SKM-1 (cell line): ENCODE results near the gene GPR82.
"Not testable (repeated sequence)": the region's sequence is repeated elsewhere in the genome, so short reads cannot be mapped to it uniquely, and the experiment has no call there.

Experiments
- DNase-seq: peaks from one replicate; lab custom pipeline; 2025; ENCODE audit not compliant: unreplicated experiment; lab: John Stamatoyannopoulos, UW

GPR82 gene, protein sequence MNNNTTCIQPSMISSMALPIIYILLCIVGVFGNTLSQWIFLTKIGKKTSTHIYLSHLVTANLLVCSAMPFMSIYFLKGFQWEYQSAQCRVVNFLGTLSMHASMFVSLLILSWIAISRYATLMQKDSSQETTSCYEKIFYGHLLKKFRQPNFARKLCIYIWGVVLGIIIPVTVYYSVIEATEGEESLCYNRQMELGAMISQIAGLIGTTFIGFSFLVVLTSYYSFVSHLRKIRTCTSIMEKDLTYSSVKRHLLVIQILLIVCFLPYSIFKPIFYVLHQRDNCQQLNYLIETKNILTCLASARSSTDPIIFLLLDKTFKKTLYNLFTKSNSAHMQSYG

GRCh38 chrX:41723826-41724225 lies at the start of gene GPR82:
TSS of gene GPR82 (plus strand) at chrX:41724181. CDS start at chrX:41727027, 2,846 bp downstream.
- peak; percentile 9 for DNase-seq

GRCh38 chrX:41676361-41676760 lies 47.6 kb upstream of the GPR82 start:
- DNase-seq, result not testable (repeated sequence)

GRCh38 chrX:41677183-41678060 lies 46.6 kb upstream of the GPR82 start:
- DNase-seq, result no peak

- no peak for DNase-seq
These were observed 39.8 kb upstream of the GPR82 start for GRCh38 chrX:41684138-41684537.

DNA sequence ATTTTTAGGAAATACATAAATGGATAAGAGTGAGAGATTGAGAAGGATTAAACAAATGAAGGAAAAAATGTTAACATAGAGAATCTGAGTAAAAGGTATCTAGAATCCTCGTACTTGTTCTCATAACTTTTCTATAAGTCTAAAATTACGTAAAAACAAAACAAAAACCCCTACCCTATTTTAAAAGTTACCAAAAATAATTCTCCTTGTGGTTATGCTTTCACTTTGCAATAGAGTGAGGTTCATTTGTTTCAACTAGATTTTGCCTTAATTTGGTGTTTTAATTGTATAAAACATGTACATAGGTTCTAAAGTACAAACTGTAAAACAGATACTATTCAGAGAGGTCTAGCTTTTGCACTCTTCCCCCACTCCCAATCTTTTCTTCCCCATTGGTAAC lies 39.0 kb upstream of the GPR82 start:
- no peak for DNase-seq

DNA sequence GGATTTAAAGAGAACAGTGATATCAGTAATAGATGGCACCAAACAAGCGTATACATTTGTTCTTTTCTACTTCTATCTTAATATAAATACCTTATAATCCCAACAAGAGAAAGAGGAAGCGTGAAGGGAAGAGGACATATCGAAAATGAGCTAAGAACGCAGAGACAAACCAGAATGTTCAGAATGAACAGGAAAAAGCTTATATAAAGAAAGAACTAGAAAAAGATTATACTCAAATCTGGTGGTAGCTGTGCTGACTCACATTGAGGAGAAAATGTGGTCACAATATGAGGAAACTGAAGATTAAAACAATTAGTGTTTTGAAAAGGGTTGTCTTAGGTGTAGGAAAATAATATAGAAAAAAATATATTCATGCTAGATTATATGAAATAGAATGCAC lies 37.2 kb upstream of the GPR82 start:
- no peak for DNase-seq

GRCh38 chrX:41688156-41688555 lies 35.8 kb upstream of the GPR82 start:
- DNase-seq, result no peak

DNA sequence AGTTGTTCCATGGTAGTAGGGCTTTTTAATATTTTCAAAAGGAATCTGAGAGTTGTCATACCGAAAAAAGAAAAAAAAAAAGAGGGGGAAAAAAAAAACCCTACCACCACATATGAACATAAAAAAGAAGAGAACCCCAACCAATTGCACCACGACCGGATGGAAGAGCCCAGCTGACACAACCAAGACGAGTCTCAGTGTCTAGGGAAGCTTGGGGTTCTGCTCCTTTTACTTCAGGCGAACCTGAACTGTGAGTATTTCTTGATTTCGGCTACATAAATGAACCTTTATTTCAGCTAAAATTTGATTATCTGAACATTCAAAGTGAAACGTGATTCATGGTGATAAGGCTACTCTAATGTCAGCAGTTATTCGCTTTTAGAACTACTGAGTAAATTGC lies 35.1 kb upstream of the GPR82 start, which contains the start of gene GPR34:
Gene GPR34, plus strand, starts transcription at position 139 of the 400 bp plus-strand sequence. CDS start 6,661 bp downstream, outside the sequence.
- DNase-seq, result peak; percentile 8

- no peak for DNase-seq
These were observed 34.3 kb upstream of the GPR82 start for GRCh38 chrX:41689711-41690110.

GRCh38 chrX:41692162-41692749 lies 31.7 kb upstream of the GPR82 start:
- no peak for DNase-seq

DNA sequence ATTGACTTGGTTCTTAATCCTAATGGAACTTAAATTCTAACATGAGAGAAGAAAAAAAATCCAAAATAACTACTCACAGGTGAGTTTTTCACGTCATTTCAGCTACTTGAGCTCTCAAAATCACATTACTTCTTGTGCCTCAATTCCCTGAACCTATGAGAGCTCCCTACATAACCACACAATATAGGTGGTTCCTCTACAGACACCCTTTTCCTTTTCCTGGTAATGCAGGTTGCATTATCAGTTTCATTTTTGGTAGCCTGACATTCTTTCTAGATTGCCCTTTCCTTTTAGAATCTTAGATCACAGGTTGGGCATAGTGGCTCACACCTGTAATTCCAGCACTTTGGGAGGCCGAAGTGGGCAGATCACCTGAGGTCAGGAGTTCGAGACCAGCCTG lies 31.0 kb upstream of the GPR82 start:
- no peak for DNase-seq

GRCh38 chrX:41695426-41695825 lies 28.6 kb upstream of the GPR82 start:
- no peak for DNase-seq

- DNase-seq, result no peak
These were observed 20.4 kb upstream of the GPR82 start for GRCh38 chrX:41703574-41704029.

DNA sequence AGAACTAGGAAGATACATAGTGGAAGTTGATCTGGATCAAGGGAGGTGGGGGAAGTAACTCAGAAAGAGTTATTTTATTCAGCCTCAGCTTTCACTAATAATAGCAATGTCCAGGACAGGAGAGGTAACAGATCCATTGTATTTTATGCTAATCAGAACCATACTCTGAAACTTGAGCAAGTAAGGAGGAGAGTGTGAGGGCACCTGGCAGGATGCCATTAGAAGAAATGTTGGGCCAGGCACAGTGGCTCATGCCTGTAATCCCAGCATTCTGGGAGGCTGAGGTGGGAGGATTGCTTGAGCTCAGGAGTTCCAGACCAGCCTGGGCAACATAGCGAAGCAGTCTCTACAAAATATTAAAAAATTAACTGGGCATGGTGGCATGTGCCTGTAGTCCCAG lies 18.9 kb upstream of the GPR82 start:
- no peak for DNase-seq

DNA sequence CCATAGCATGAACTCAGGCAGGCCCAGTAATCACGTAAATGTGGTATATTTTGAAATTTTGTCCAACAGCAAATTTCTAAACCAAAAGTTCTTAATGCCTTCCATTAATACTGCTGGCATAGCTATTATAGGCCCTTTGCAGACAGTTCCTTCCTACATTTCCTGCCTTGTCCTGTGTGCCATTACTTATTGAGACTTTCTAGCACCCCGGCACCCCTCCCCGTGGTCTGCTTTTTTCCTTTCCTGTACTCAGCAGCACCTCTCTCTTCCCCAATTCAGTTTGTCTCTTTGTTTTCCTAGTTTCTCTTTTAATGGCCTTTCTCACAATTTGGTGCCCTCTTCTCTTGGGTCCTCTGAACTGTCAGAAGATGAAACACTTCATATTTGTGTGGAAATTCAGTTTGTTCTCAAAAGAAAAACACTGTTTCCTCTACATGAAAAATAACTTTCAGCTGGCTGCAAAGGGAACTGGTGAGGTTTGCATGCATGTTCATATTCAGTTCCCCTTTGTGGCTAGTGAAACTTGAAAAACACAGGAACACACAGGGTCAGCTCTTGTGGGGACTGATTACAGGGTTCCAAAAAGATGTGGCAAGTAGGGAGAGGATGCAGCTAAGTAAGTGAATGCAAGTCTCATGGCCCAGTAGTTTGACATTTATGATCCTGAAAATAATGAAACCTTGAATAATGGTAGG lies 18.2 kb upstream of the GPR82 start:
- peak; percentile 76 for DNase-seq

DNA sequence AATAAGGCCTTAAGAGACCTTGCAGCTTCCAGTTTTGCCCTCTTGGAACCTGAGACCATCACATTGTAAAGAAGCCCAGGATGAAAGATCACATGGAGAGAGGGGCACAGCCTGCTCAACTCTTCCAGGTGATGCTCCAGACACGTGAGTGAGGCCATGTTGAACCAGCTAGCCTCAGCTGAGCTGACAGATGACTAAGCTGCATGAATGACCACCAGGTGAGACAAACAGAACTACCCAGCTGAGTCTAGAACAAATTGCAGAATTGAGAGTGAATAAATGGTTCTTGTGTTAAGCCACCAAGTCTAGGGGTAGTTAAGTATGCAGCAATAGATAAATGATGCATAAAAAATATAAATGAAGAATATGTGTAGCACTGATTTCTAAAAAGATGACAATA lies 16.8 kb upstream of the GPR82 start:
- no peak for DNase-seq

- no peak for DNase-seq
These were observed 15.5 kb upstream of the GPR82 start for GRCh38 chrX:41708486-41708885.

GRCh38 chrX:41711021-41711667 lies 12.8 kb upstream of the GPR82 start:
- DNase-seq, result no peak

- DNase-seq, result no peak
These were observed 7.8 kb upstream of the GPR82 start for GRCh38 chrX:41716222-41716621.

DNA sequence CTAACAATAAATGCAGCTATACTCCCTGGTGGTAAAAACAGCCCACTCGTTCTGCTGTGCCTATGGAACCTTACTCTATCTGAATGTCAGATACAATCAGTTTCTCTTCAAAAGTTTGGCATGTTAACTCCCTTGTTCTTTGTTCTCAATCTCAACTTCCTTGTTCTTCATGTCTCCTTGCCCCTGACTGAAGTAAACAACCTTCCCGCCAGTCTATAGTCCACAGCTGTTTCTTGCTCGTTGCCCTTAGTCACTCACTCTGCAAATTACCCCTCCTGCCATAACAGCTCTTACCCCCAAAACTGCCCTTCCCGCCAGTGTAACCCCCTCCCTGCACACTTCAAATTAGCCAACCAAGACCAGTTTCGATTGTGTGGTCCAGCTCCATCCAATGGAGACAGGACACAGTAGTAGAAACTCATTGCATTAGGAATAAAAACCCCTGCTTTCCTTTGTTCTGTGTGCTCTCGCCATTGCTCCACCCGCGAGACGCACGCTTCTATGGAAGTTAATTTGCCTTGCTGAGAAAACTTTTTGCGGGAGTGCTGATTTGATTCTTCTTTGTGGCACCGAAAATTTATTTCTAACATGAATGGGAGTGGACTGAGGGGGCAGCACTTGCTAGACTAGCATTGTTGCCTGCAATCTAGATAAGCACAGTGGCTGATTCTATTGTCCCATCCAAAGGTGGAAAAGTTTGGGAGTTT lies 7.1 kb upstream of the GPR82 start:
- DNase-seq, result no peak
